ENCODE data around the gene SRXN1.
A peak's percentile ranks its signal among the peaks of the same experiment; 100 is the strongest.
"Not testable (repeated sequence)": the region's sequence is repeated elsewhere in the genome, so short reads cannot be mapped to it uniquely, and the experiment has no call there.

The SRXN1 gene
- total RNA-seq: 0 to 1.2 (median 0.22) reads per million in 3 experiments

GRCh38 chr20:653110-653589, at the start of gene SRXN1:
SRXN1 (minus strand) TSS chr20:653200; CDS start chr20:653185, 15 bp downstream.
- peak; percentile 57 for DNase-seq

GRCh38 chr20:701401-702129, 48.6 kb upstream of the SRXN1 start:
- DNase-seq: no peak

- no peak for DNase-seq
These were observed 46.9 kb upstream of the SRXN1 start for GRCh38 chr20:699811-700338.

GRCh38 chr20:699342-699741, 46.3 kb upstream of the SRXN1 start:
- no peak for DNase-seq

GRCh38 chr20:698276-698675, 45.3 kb upstream of the SRXN1 start:
- no peak for DNase-seq

- DNase-seq: no peak
These were observed 44.8 kb upstream of the SRXN1 start for GRCh38 chr20:697826-698225.

GRCh38 chr20:695165-695866, 42.3 kb upstream of the SRXN1 start:
- DNase-seq: no peak

- no peak for DNase-seq
These were observed 41.5 kb upstream of the SRXN1 start for GRCh38 chr20:694496-694895.

- DNase-seq: not testable (repeated sequence)
These were observed 40.8 kb upstream of the SRXN1 start for GRCh38 chr20:693786-694185.

GRCh38 chr20:692044-692443, 39.0 kb upstream of the SRXN1 start:
- DNase-seq: no peak

- no peak for DNase-seq
These were observed 36.9 kb upstream of the SRXN1 start for GRCh38 chr20:689947-690346.

GRCh38 chr20:689348-689747, 36.3 kb upstream of the SRXN1 start:
- no peak for DNase-seq

GRCh38 chr20:688809-689212, 35.8 kb upstream of the SRXN1 start:
- no peak for DNase-seq

- DNase-seq: no peak
These were observed 34.6 kb upstream of the SRXN1 start for GRCh38 chr20:687468-688203.

GRCh38 chr20:684676-685319, 31.8 kb upstream of the SRXN1 start:
- DNase-seq: no peak

- no peak for DNase-seq
These were observed 29.1 kb upstream of the SRXN1 start for GRCh38 chr20:682123-682522.

GRCh38 chr20:680638-681187, 27.7 kb upstream of the SRXN1 start:
- DNase-seq: no peak

GRCh38 chr20:677957-678356, 25.0 kb upstream of the SRXN1 start:
- DNase-seq: no peak

- DNase-seq: no peak
These were observed 24.0 kb upstream of the SRXN1 start for GRCh38 chr20:676967-677366.

- no peak for DNase-seq
These were observed 23.4 kb upstream of the SRXN1 start for GRCh38 chr20:676315-676937.

GRCh38 chr20:675453-676314, 22.7 kb upstream of the SRXN1 start, which contains the start of gene SCRT2:
SCRT2 (minus strand) TSS chr20:675802; CDS start chr20:675601, 201 bp downstream.
- peak; percentile 39 for DNase-seq

All from central memory CD4-positive, alpha-beta T cell (primary cell).